GDM1 (cell line): ENCODE results near the gene UGT1A6.
"Not testable (repeated sequence)": the region's sequence is repeated elsewhere in the genome, so short reads cannot be mapped to it uniquely, and the experiment has no call there.

ENCODE experiments used
- DNase-seq: peaks from one replicate; lab custom pipeline; 2025; lab: John Stamatoyannopoulos, UW

The UGT1A6 gene

GRCh38 chr2:233728723-233729301 is 36.1 kb downstream of the UGT1A6 start, which contains the start of gene UGT1A3:
Gene UGT1A3, plus strand, starts transcription at chr2:233729042. Its CDS starts 85 bp downstream, at chr2:233729127.
- DNase-seq = no peak

GRCh38 chr2:233736868-233737653 is 44.4 kb downstream of the UGT1A6 start:
- DNase-seq = not testable (repeated sequence)

GRCh38 chr2:233740870-233741269 is 48.2 kb downstream of the UGT1A6 start:
- DNase-seq = no peak

- no peak for DNase-seq
Measured at GRCh38 chr2:233743464-233744259, 51.0 kb downstream of the UGT1A6 start.

GRCh38 chr2:233745073-233745755 is 52.5 kb downstream of the UGT1A6 start:
- no peak for DNase-seq

GRCh38 chr2:233745838-233746237 is 53.1 kb downstream of the UGT1A6 start:
- not testable (repeated sequence) for DNase-seq

GRCh38 chr2:233746475-233747282 is 54.0 kb downstream of the UGT1A6 start:
- DNase-seq = no peak

GRCh38 chr2:233747283-233747544 is 54.5 kb downstream of the UGT1A6 start:
- DNase-seq = no peak

GRCh38 chr2:233750689-233751088 is 58.0 kb downstream of the UGT1A6 start:
- DNase-seq = not testable (repeated sequence)

- not testable (repeated sequence) for DNase-seq
Measured at GRCh38 chr2:233751212-233752009, 58.7 kb downstream of the UGT1A6 start.

- no peak for DNase-seq
Measured at GRCh38 chr2:233754872-233755611, 62.4 kb downstream of the UGT1A6 start.

- DNase-seq = no peak
Measured at GRCh38 chr2:233756429-233757081, 63.9 kb downstream of the UGT1A6 start.

- no peak for DNase-seq
Measured at GRCh38 chr2:233758141-233758540, 65.5 kb downstream of the UGT1A6 start.

- no peak for DNase-seq
Measured at GRCh38 chr2:233758849-233759248, 66.2 kb downstream of the UGT1A6 start.

GRCh38 chr2:233760043-233760442 is 67.4 kb downstream of the UGT1A6 start, which contains the start of gene UGT1A1:
Gene UGT1A1, plus strand, starts transcription at chr2:233760270. Its CDS starts 18 bp downstream, at chr2:233760288.
- no peak for DNase-seq

- DNase-seq = no peak
Measured at GRCh38 chr2:233761040-233761769, 68.5 kb downstream of the UGT1A6 start.

GRCh38 chr2:233764264-233764663 is 71.6 kb downstream of the UGT1A6 start:
- DNase-seq = no peak

- DNase-seq = no peak
Measured at GRCh38 chr2:233764761-233765160, 72.1 kb downstream of the UGT1A6 start.

GRCh38 chr2:233766416-233766815 is 73.7 kb downstream of the UGT1A6 start:
- DNase-seq = no peak
